GM12873 (cell line): Measurements from ENCODE around the gene LHFPL6.

Experiments used
- TF ChIP-seq, protein P1 (sequence below): IDR thresholded peaks from 2 replicates; pipeline ENCODE4 v1.5.1; 2012; ENCODE audit warnings: low read depth, mild to moderate bottlenecking, moderate library complexity, low read length, control low read depth; ENCODE audit not compliant: insufficient read depth; ENCODE audit errors: missing control alignments

Gene LHFPL6

GRCh38 chr13:39455521-39456175 is 147.3 kb downstream of the LHFPL6 start:
- TF ChIP-seq, protein P1, sequence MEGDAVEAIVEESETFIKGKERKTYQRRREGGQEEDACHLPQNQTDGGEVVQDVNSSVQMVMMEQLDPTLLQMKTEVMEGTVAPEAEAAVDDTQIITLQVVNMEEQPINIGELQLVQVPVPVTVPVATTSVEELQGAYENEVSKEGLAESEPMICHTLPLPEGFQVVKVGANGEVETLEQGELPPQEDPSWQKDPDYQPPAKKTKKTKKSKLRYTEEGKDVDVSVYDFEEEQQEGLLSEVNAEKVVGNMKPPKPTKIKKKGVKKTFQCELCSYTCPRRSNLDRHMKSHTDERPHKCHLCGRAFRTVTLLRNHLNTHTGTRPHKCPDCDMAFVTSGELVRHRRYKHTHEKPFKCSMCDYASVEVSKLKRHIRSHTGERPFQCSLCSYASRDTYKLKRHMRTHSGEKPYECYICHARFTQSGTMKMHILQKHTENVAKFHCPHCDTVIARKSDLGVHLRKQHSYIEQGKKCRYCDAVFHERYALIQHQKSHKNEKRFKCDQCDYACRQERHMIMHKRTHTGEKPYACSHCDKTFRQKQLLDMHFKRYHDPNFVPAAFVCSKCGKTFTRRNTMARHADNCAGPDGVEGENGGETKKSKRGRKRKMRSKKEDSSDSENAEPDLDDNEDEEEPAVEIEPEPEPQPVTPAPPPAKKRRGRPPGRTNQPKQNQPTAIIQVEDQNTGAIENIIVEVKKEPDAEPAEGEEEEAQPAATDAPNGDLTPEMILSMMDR: no peak

DNA sequence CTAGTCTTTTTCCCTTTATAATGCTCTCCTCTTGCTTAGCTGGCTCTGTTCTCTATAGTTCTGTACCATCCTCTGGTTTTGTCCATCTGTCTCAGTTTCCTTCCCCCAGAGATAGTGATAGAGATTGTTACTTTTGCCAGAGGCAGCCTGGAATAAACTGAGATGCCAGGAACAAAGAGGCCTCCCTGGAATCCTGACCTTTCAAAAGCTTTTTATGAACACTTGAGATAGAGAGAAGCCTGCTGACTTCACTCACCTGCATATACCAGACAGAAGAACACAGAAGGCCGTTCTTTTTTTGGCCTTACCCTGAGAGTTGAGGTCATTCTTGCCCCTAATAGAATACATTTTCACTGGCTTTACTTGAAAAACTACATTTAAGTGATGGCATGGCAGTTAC is 150.2 kb downstream of the LHFPL6 start:
- TF ChIP-seq, protein P1: no peak

GRCh38 chr13:39452417-39452816 is 150.6 kb downstream of the LHFPL6 start:
- TF ChIP-seq, protein P1: no peak

DNA sequence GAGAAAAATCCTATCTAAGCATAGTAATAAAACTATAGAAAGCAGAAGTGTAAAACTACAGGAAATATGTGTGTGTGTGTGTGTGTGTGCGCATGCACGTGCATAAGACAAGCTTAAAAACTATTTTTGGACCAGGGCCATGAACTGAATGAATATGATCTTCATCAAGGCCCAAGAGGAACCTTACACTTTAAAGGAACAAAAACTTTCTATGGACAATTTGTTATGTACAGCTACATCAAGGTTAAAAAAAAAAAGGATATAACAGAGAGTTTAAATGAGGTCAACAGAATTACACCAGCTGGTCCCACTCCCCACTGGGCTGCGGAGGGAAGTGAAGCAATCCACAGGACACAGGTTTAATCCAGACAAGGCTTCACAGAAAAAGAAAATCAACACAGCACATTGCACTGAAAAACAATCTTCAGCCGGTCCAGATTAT is 151.1 kb downstream of the LHFPL6 start:
- TF ChIP-seq, protein P1: no peak

GRCh38 chr13:39451301-39451700 is 151.7 kb downstream of the LHFPL6 start:
- TF ChIP-seq, protein P1: no peak

DNA sequence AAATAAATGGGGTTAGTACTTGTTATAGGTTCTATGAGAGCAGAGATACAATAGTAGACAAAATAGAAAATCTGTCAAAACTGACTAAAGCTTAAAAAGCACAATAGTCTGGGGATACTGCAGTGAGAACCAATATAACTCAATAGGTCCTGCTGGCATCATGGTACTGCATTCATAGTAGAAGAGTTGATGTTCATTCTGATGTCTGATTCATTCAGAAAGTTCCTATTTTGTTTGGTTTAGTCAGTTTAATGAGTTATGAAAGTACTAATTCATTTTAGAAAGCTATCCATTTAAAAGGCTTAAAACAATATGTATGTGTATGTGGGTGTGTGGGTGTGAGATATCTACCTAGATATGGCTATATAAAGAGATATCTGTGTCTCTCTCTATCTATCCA is 152.8 kb downstream of the LHFPL6 start:
- TF ChIP-seq, protein P1: no peak

DNA sequence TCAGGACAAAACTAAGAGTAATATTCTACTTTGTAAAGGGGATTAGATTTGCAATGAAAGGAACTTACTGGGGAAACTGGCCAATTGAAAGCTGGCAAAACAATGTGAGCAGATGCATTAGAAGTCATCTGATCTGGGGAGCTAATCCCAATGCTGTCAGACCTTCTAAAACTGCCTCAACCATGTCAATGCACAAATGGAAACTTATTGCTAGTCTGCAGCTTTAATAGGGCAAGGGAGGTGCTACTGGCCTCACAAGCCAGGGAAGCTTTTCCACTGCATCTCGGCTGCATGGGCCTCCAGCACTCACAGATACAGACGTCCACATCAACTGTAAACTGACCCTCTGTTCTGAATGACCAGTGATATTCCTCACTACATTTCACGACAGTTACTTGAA is 154.2 kb downstream of the LHFPL6 start:
- TF ChIP-seq, protein P1: no peak
